ENCODE data around the gene USP26. TPM values are rescaled to one million over a fixed set of nuclear protein-coding genes. Genes with fewer than 3 reads are reported as not detected.

USP26 gene
- not detected in 2 replicates for total RNA-seq

- Histone ChIP-seq H3K27me3 (ENCODE audit: insufficient read depth, low read length) (no peaks in the 10 kb centered on the region), H3K9me3 (ENCODE audit: low read depth, low read length) (no peaks in the 10 kb centered on the region)
Observed at GRCh38 chrX:133097031-133097430, at the start of gene USP26. USP26 (minus strand) TSS chrX:133097109; CDS start chrX:133028220, 68,889 bp downstream.

GRCh38 chrX:133134282-133134681 is 37.4 kb upstream of the USP26 start:
- H3K36me3 ChIP-seq (ENCODE audit: insufficient read depth, low read length) = no peaks in the 10 kb centered on the region
- H3K27me3 ChIP-seq (ENCODE audit: insufficient read depth, low read length) = no peaks in the 10 kb centered on the region
- TF ChIP-seq CTCF (IDR thresholded peaks at IDR 0.05; ENCODE audit: extremely low read depth, low read depth, low read length) = no peak
- no peak overlapping the region for H3K4me3 ChIP-seq (ENCODE audit: insufficient read depth, low read length)
- H4K20me1 ChIP-seq (ENCODE audit: insufficient read depth, low read length) = no peaks in the 10 kb centered on the region
- no peak for DNase-seq (ENCODE audit: insufficient read length, low spot score, missing footprints)
- H3K4me2 ChIP-seq (ENCODE audit: insufficient read depth, low read length) = no peak overlapping the region
- H3K4me1 ChIP-seq (ENCODE audit: insufficient read depth, low read length) = no peaks in the 10 kb centered on the region
- H3K9me3 ChIP-seq (ENCODE audit: low read depth, low read length) = no peaks in the 10 kb centered on the region
- H2AFZ ChIP-seq (ENCODE audit: low read length) = no peak overlapping the region
- no peak overlapping the region for H3K27ac ChIP-seq (ENCODE audit: low read depth, low read length)
- no peaks in the 10 kb centered on the region for H3K79me2 ChIP-seq (ENCODE audit: insufficient read depth, low read length)

More at GRCh38 chrX:133097031-133097430, at the start of gene USP26:
- Histone ChIP-seq H3K27ac (ENCODE audit: low read depth, low read length) (no peak within 1 kb of the TSS), H4K20me1 (ENCODE audit: insufficient read depth, low read length) (no peaks in the 10 kb centered on the region), H3K4me1 (ENCODE audit: insufficient read depth, low read length) (no peaks in the 10 kb centered on the region), H3K4me3 (ENCODE audit: insufficient read depth, low read length) (no peak within 1 kb of the TSS), H3K4me2 (ENCODE audit: insufficient read depth, low read length) (no peak within 1 kb of the TSS), H3K36me3 (ENCODE audit: insufficient read depth, low read length) (no peaks in the 10 kb centered on the region), H2AFZ (ENCODE audit: low read length) (no peak within 1 kb of the TSS), H3K79me2 (ENCODE audit: insufficient read depth, low read length) (no peaks in the 10 kb centered on the region)
- DNase-seq (ENCODE audit: insufficient read length, low spot score, missing footprints) = no peak
- TF ChIP-seq CTCF (IDR thresholded peaks at IDR 0.05; ENCODE audit: extremely low read depth, low read depth, low read length) = no peak

- no peak for DNase-seq (ENCODE audit: insufficient read length, low spot score, missing footprints)
- H3K79me2 ChIP-seq (ENCODE audit: insufficient read depth, low read length) = no peaks in the 10 kb centered on the region
- H3K36me3 ChIP-seq (ENCODE audit: insufficient read depth, low read length) = no peaks in the 10 kb centered on the region
- TF ChIP-seq CTCF (IDR thresholded peaks at IDR 0.05; ENCODE audit: extremely low read depth, low read depth, low read length) = no peak
- H3K4me3 ChIP-seq (ENCODE audit: insufficient read depth, low read length) = no peak overlapping the region
- H4K20me1 ChIP-seq (ENCODE audit: insufficient read depth, low read length) = no peaks in the 10 kb centered on the region
- no peak overlapping the region for H3K27ac ChIP-seq (ENCODE audit: low read depth, low read length)
- H3K4me2 ChIP-seq (ENCODE audit: insufficient read depth, low read length) = no peak overlapping the region
- peaks cover 3% of the 10 kb centered on the region for H3K27me3 ChIP-seq (ENCODE audit: insufficient read depth, low read length)
- H2AFZ ChIP-seq (ENCODE audit: low read length) = no peak overlapping the region
- H3K4me1 ChIP-seq (ENCODE audit: insufficient read depth, low read length) = no peaks in the 10 kb centered on the region
- H3K9me3 ChIP-seq (ENCODE audit: low read depth, low read length) = no peaks in the 10 kb centered on the region
Observed at GRCh38 chrX:133120406-133120805, 23.5 kb upstream of the USP26 start.

GRCh38 chrX:133094098-133094731 is 2.7 kb downstream of the USP26 start:
- H3K27ac ChIP-seq (ENCODE audit: low read depth, low read length) = no peak overlapping the region
- no peak overlapping the region for H2AFZ ChIP-seq (ENCODE audit: low read length)
- no peaks in the 10 kb centered on the region for H4K20me1 ChIP-seq (ENCODE audit: insufficient read depth, low read length)
- H3K4me3 ChIP-seq (ENCODE audit: insufficient read depth, low read length) = no peak overlapping the region
- H3K79me2 ChIP-seq (ENCODE audit: insufficient read depth, low read length) = no peaks in the 10 kb centered on the region
- H3K27me3 ChIP-seq (ENCODE audit: insufficient read depth, low read length) = peaks cover 7% of the 10 kb centered on the region
- no peak for TF ChIP-seq CTCF (IDR thresholded peaks at IDR 0.05; ENCODE audit: extremely low read depth, low read depth, low read length)
- no peak for DNase-seq (ENCODE audit: insufficient read length, low spot score, missing footprints)
- H3K9me3 ChIP-seq (ENCODE audit: low read depth, low read length) = no peaks in the 10 kb centered on the region
- no peaks in the 10 kb centered on the region for H3K36me3 ChIP-seq (ENCODE audit: insufficient read depth, low read length)
- H3K4me2 ChIP-seq (ENCODE audit: insufficient read depth, low read length) = no peak overlapping the region
- no peaks in the 10 kb centered on the region for H3K4me1 ChIP-seq (ENCODE audit: insufficient read depth, low read length)
